ENCODE data around the gene OR2K2.

DNA sequence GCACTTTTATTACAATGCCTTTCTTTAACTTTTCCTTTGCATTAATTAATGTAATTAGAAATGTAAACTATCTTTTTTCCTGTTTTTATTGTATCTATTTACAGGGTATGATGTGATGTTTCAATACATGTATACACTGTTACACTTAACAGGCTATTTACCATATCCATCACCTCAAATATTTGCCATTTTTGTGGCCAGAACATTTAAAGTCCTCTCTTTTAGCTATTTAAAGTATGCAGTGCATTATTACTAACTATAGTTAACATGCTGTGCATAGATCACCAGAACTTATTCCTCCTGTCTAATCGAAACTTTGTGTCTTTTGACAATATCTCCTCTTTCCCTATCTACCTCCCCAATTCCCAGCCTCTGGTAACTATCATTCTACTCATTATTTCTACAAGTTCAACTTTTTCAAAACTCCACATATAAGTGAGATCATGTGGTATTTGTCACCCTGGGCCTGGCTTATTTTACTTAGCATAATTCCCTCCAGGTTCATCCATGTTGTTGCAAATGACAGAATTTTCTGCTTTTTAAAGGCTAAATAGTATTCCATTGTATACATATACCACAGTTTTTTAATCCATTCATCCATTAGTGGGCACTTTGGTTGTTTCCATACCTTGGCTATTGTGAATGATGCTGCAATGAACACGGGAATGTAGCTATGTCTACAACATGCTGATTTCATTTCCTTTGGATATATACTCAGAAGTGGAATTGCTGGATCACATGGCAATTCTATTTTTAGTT lies 32.8 kb downstream of the OR2K2 start:
- TF ChIP-seq POLR2A (IDR thresholded peaks at IDR 0.05) (no peak), POLR2AphosphoS5 (IDR thresholded peaks at IDR 0.05) (no peak)

Data from suprapubic skin (tissue), 4 donors.